K562 (cell line): ENCODE results near the gene ARHGAP10. TPM values are rescaled to one million over a fixed set of nuclear protein-coding genes. Genes with fewer than 3 reads are reported as not detected.

Experiments
- ATAC-seq: fragments of 200-7000 bp; cut with Tn5 transposase; 3 replicates; pipeline ENCODE4 v1.9.1; 2020; ENCODE audit warnings: moderate library complexity
- BruUV-seq: library from RNA; stranded (reverse); fragments of 400-500 nt; replicated peaks from 2 replicates; lab custom pipeline; 2021; lab: Mats Ljungman, UMichigan
- CTCF ChIA-PET: fragments of 300-600 bp; formaldehyde crosslinking; extraction: SDS; loops from one replicate; lab custom pipeline; 2021; ENCODE audit warnings: low intra/inter-chr PET ratio; lab: Yijun Ruan, JAX
- POLR2A ChIA-PET: fragments of 300-600, 350-650 bp; sonication (Branson Sonifier 250); formaldehyde crosslinking; extraction: SDS; loops from one replicate; lab custom pipeline; 2021; ENCODE audit warnings: antibody characterized with exemption, inconsistent platforms; lab: Yijun Ruan, JAX
- DNase-seq, 4 experiments: peaks; one replicate each; pipeline versions ENCODE4 v3.0.0 to v3.0.0-alpha.2; 2011 to 2018; ENCODE audit warnings: low spot score in 3 of 4, mixed read lengths in 3 of 4; ENCODE audit errors: extremely low read depth in 1 of 4
- FAIRE-seq: peaks from 2 replicates; lab custom pipeline; 2011; peaks lifted over from hg19 to GRCh38; lab: Jason Lieb, UNC
- H2AFZ ChIP-seq: 2 replicates; pipeline ENCODE4 v1.6.0; 2011; ENCODE audit warnings: low read depth, low read length, control low read depth, inconsistent platforms
- H3K27ac ChIP-seq: fragments of 200-600 bp; 3 replicates; pipeline ENCODE4 v1.8.0; 2011; ENCODE audit warnings: low read depth, mild to moderate bottlenecking, control low read depth, inconsistent platforms, low read length, moderate library complexity, mixed read lengths; ENCODE audit errors: extremely low read depth
- H3K27me3 ChIP-seq, 2 experiments: fragments of 300-600 bp in 1 of 2; 2 replicates in 1 of 2; 3 replicates in 1 of 2; pipeline versions ENCODE4 v1.6.0 to v1.8.0; 2011; ENCODE audit warnings: inconsistent platforms in 2 of 2, low read length in 2 of 2, mild to moderate bottlenecking in 1 of 2, mixed read lengths in 1 of 2, moderate library complexity in 1 of 2; ENCODE audit not compliant: control insufficient read depth in 2 of 2, insufficient read depth in 2 of 2
- H3K36me3 ChIP-seq: fragments of 300-600 bp; 3 replicates; pipeline ENCODE4 v1.8.0; 2011; ENCODE audit warnings: mild to moderate bottlenecking, low read length, inconsistent platforms; ENCODE audit not compliant: control insufficient read depth, insufficient read depth
- H3K4me1 ChIP-seq, 2 experiments: fragments of 200-600 bp in 1 of 2; replicated peaks in 1 of 2; 2 replicates in 1 of 2; 3 replicates in 1 of 2; pipeline versions ENCODE4 v1.5.1 to v1.8.0; 2011; ENCODE audit warnings: inconsistent platforms in 2 of 2, low read length in 2 of 2, mild to moderate bottlenecking in 1 of 2, mixed read lengths in 1 of 2, moderate library complexity in 1 of 2; ENCODE audit not compliant: control insufficient read depth in 2 of 2, insufficient read depth in 2 of 2
- H3K4me2 ChIP-seq: 2 replicates; pipeline ENCODE4 v1.6.1; 2011; ENCODE audit warnings: low read length, control low read depth, inconsistent platforms, mixed read lengths; ENCODE audit not compliant: insufficient read depth
- H3K4me3 ChIP-seq: fragments of 200-600 bp; sonication (generic), shearing (Covaris generic); 2 replicates; pipeline ENCODE4 v1.5.1; 2016; ENCODE audit warnings: control low read depth, inconsistent platforms
- H3K79me2 ChIP-seq: fragments of 200-600 bp; 3 replicates; pipeline ENCODE4 v1.8.0; 2011; ENCODE audit warnings: low read length, inconsistent platforms; ENCODE audit not compliant: control insufficient read depth, insufficient read depth
- H3K9ac ChIP-seq, 2 experiments: 2 replicates each; pipeline versions ENCODE4 v1.6.0 to v1.6.1; 2011; ENCODE audit warnings: low read depth in 2 of 2, low read length in 2 of 2, control low read depth in 1 of 2, inconsistent platforms in 1 of 2, mild to moderate bottlenecking in 1 of 2, mixed read lengths in 1 of 2; ENCODE audit not compliant: insufficient read depth in 1 of 2
- H3K9me1 ChIP-seq: one replicate; pipeline ENCODE4 v1.6.0; 2011; ENCODE audit warnings: inconsistent platforms, mild to moderate bottlenecking, low read length, moderate library complexity; ENCODE audit not compliant: control insufficient read depth, insufficient read depth
- H3K9me3 ChIP-seq: replicated peaks from 2 replicates; pipeline ENCODE4 v1.5.1; 2011; ENCODE audit warnings: low read depth, low read length, inconsistent platforms; ENCODE audit not compliant: control insufficient read depth, insufficient read depth
- H4K20me1 ChIP-seq: replicated peaks from 2 replicates; pipeline ENCODE4 v1.6.1; 2011; ENCODE audit warnings: low read length, inconsistent platforms, mixed read lengths; ENCODE audit not compliant: control insufficient read depth, insufficient read depth
- CCAR2 ChIP-seq: fragments of 200-400 bp; formaldehyde crosslinking; IDR thresholded peaks from 2 replicates; pipeline ENCODE4 v1.6.1; 2017; ENCODE audit warnings: mild to moderate bottlenecking, low read depth, low read length
- POLR2A ChIP-seq: fragments of 450-650 bp; conservative IDR thresholded peaks from 2 replicates; pipeline ENCODE4 v1.6.1; 2016
- POLR2AphosphoS2 ChIP-seq: IDR thresholded peaks from 2 replicates; pipeline ENCODE4 v1.6.1; 2012; ENCODE audit warnings: low read length, improper control_type of control experiment
- SP1 ChIP-seq: sonication (generic); formaldehyde crosslinking; IDR thresholded peaks from 2 replicates; pipeline ENCODE4 v1.8.1; 2022; ENCODE audit warnings: mild to moderate bottlenecking, missing genetic modification reagents
- TFAM ChIP-seq: fragments of 250-450 bp; sonication (Bioruptor Pico); conservative IDR thresholded peaks from 2 replicates; pipeline ENCODE4 v1.5.0; 2021; ENCODE audit warnings: mild to moderate bottlenecking, moderate library complexity
- XRCC5 ChIP-seq: fragments of 200-400 bp; formaldehyde crosslinking; IDR thresholded peaks from 2 replicates; pipeline ENCODE4 v1.6.1; 2017; ENCODE audit warnings: low read depth, mild to moderate bottlenecking, low read length
- ZNF584 ChIP-seq: fragments of 200-800 bp; sonication (Bioruptor generic); IDR thresholded peaks from 2 replicates; pipeline ENCODE4 v1.6.1; 2016; ENCODE audit warnings: low read depth, mild to moderate bottlenecking, missing genetic modification characterization, missing compliant biosample characterization
- WGBS: fragments of 100-300 bp; shearing (Covaris generic); methylation state at CpG from one replicate; pipeline ENCODE4 v1.1.6; 2016; ENCODE audit warnings: low coverage, mixed read lengths; ENCODE audit not compliant: insufficient coverage; ENCODE audit errors: missing lambda C conversion rate; 5-methylcytosine and 5-hydroxymethylcytosine counted together
- in situ Hi-C: fragments of 300-500 bp; cut with MboI; formaldehyde crosslinking; loops from 4 replicates; pipeline ENCODE4 v1.15.0; 2018; ENCODE audit warnings: inconsistent platforms, mixed read lengths
- intact Hi-C: fragments of 100-400 bp; cut with micrococcal nuclease; formaldehyde crosslinking; loops from 2 replicates; pipeline ENCODE4 v1.14.2; 2022
- polyA plus RNA-seq, 8 experiments: library from polyadenylated mRNA; depleted of rRNA in 4 of 8; stranded (reverse) in 5 of 8; unstranded in 3 of 8; fragments of >200 nt; fragmentation: Nextera tagmentation in 2 of 8; fragmentation: Illumina TruSeq in 1 of 8; extraction: Ambion mirVana in 2 of 8; extraction: Trizol in 1 of 8; gene quantifications; 2 replicates each; pipeline versions ENCODE4 v1.2.1 to v1.2.3, GENCODE V29; 2011 to 2014; ENCODE audit warnings: inconsistent platforms in 1 of 8, missing spikeins in 1 of 8
- total RNA-seq, 7 experiments: library from RNA; depleted of rRNA in 6 of 7; stranded (reverse); fragments of >200 nt in 6 of 7; fragmentation: Illumina TruSeq in 2 of 7; extraction: Trizol in 2 of 7; gene quantifications; 2 replicates each; pipeline versions ENCODE4 v1.2.1 to v1.2.3, GENCODE V29; 2011 to 2021; ENCODE audit warnings: low replicate concordance in 1 of 7
- TF ChIP-seq, protein P1 (sequence below): fragments of 450-650 bp; formaldehyde crosslinking; IDR thresholded peaks from 2 replicates; pipeline ENCODE4 v1.4.0; 2022; ENCODE audit warnings: missing genetic modification characterization
- TF ChIP-seq, protein P2 (sequence below): fragments of 450-650 bp; conservative IDR thresholded peaks from 2 replicates; pipeline ENCODE4 v1.6.1; 2016; ENCODE audit warnings: missing genetic modification characterization, low read depth, mild to moderate bottlenecking, control low read depth, missing compliant biosample characterization

ARHGAP10 gene
- total and polyA plus RNA-seq, 9 of the 15 experiments (the other 6 are each of a cell fraction or from before 2014, with no cell fraction given) = 0.03 to 0.22 (median 0.06) TPM; not detected in 3

DNA sequence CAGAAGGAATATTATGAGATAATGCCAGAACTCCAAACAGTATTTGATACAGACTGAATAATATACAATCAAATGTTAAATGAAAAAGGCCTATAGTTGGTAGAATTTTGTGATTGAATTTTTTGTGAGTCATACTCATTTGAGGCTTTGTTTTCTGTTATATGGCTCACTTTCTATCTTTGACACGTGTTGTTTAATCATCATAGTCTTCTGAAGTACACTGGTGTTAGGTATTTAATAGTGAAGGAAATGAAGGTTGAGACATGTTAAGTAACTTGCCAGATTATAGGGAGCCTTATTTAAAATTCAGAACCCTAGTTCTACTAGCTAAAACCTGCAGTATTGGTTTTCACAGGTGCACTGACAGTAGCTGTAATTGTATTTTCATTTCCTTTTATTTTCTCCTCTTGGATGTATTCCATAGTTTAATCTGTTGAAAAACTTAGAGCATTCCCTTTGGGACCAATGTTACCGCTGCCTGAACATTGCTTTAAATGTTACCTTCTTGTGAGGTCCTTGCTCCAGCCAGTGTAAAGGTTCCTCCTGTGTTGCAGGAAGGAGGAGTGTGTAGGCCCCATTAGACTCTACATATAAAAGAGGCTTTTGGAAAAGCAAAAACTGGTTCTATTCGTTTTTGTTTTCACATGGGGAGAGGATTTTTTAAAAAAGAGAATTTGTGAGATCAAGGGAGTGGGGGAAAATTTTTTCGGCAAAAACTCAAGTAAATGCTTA lies 224.1 kb downstream of the ARHGAP10 start:
- TF ChIP-seq ZNF584 (CRISPR knock-in tag) = no peak
- no peak for TF ChIP-seq CCAR2
- TF ChIP-seq POLR2A = no peak
- TF ChIP-seq SP1 (CRISPR knock-in tag) = no peak
- no peak for TF ChIP-seq POLR2AphosphoS2
- TF ChIP-seq, protein P1, sequence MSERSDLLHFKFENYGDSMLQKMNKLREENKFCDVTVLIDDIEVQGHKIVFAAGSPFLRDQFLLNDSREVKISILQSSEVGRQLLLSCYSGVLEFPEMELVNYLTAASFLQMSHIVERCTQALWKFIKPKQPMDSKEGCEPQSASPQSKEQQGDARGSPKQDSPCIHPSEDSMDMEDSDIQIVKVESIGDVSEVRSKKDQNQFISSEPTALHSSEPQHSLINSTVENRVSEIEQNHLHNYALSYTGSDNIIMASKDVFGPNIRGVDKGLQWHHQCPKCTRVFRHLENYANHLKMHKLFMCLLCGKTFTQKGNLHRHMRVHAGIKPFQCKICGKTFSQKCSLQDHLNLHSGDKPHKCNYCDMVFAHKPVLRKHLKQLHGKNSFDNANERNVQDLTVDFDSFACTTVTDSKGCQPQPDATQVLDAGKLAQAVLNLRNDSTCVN (CRISPR knock-in tag) = no peak
- TF ChIP-seq XRCC5 = no peak
- TF ChIP-seq, protein P2, sequence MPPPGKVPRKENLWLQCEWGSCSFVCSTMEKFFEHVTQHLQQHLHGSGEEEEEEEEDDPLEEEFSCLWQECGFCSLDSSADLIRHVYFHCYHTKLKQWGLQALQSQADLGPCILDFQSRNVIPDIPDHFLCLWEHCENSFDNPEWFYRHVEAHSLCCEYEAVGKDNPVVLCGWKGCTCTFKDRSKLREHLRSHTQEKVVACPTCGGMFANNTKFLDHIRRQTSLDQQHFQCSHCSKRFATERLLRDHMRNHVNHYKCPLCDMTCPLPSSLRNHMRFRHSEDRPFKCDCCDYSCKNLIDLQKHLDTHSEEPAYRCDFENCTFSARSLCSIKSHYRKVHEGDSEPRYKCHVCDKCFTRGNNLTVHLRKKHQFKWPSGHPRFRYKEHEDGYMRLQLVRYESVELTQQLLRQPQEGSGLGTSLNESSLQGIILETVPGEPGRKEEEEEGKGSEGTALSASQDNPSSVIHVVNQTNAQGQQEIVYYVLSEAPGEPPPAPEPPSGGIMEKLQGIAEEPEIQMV (tag) = no peak
- no peak for TF ChIP-seq TFAM (CRISPR knock-in tag)
- TF ChIP-seq, all 486 proteins: peak for 0
- no peak overlapping the region for H3K4me2 ChIP-seq
- FAIRE-seq (no peak), ATAC-seq (no peak), DNase-seq (no peak)
- H3K4me1 ChIP-seq = no peaks in the 10 kb centered on the region
- in situ Hi-C loops (no loop called here), intact Hi-C loops (no loop called here)
- H3K36me3 ChIP-seq = no peaks in the 10 kb centered on the region
- H3K27ac ChIP-seq = no peak overlapping the region
- no peak overlapping the region for H3K4me3 ChIP-seq
- no TSS peak for BruUV-seq
- no peaks in the 10 kb centered on the region for H3K27me3 ChIP-seq
- no peak overlapping the region for H3K9ac ChIP-seq
- 0% methylated on average over 4 of the region's 4 CpGs for WGBS
- ChIA-PET POLR2A (interaction anchor here (0.6 kb wide), 1 partner anchor 39 kb away, joined by 3 read pairs; no protein-coding TSS in a partner anchor), CTCF (no interaction called here)
- H3K9me1 ChIP-seq = no peaks in the 10 kb centered on the region
- H3K79me2 ChIP-seq = no peaks in the 10 kb centered on the region
- no peaks in the 10 kb centered on the region for H3K9me3 ChIP-seq
- no peaks in the 10 kb centered on the region for H4K20me1 ChIP-seq
- H2AFZ ChIP-seq = no peak overlapping the region
